IPS DF 6.9 (cell line): ENCODE data around the gene LNPEP.

Source experiments
- DNase-seq: peaks from one replicate; pipeline ENCODE4 v3.0.0-alpha.2; 2013; ENCODE audit warnings: low read depth, low spot score
- H3K27ac ChIP-seq: one replicate; pipeline ENCODE4 v1.5.1; 2013; ENCODE audit warnings: low read length, control low read depth
- H3K27me3 ChIP-seq: 2 replicates; pipeline ENCODE4 v1.6.1; 2013; ENCODE audit warnings: mild to moderate bottlenecking, low read length; ENCODE audit not compliant: control insufficient read depth, insufficient read depth
- H3K36me3 ChIP-seq: 2 replicates; pipeline ENCODE4 v1.6.1; 2013; ENCODE audit warnings: low read length; ENCODE audit not compliant: control insufficient read depth, insufficient read depth
- H3K4me1 ChIP-seq: 2 replicates; pipeline ENCODE4 v1.6.1; 2013; ENCODE audit warnings: low read length; ENCODE audit not compliant: control insufficient read depth, insufficient read depth
- H3K4me3 ChIP-seq: 2 replicates; pipeline ENCODE4 v1.5.1; 2013; ENCODE audit warnings: mild to moderate bottlenecking, low read length
- H3K9me3 ChIP-seq: 2 replicates; pipeline ENCODE4 v1.6.1; 2013; ENCODE audit warnings: low read length, inconsistent platforms; ENCODE audit not compliant: control insufficient read depth, insufficient read depth
- WGBS: extraction: QIAGEN DNeasy Blood & Tissue Kit; methylation state at CpG from one replicate; pipeline ENCODE4 v1.1.7; 2013; ENCODE audit warnings: mixed read lengths, missing lambda C conversion rate; ENCODE audit not compliant: insufficient read length, insufficient coverage; 5-methylcytosine and 5-hydroxymethylcytosine counted together

LNPEP gene

GRCh38 chr5:97046270-97046982 lies 110.5 kb downstream of the LNPEP start:
- Histone ChIP-seq H3K4me3 (no peak overlapping the region), H3K36me3 (no peaks in the 10 kb centered on the region), H3K9me3 (no peaks in the 10 kb centered on the region), H3K27me3 (no peaks in the 10 kb centered on the region), H3K27ac (no peak overlapping the region), H3K4me1 (peaks cover 2% of the 10 kb centered on the region; the same call in 1 of the 2 replicates)
- DNase-seq = no peak
- no CpG with 5 or more reads among the region's 7 CpGs for WGBS

- Histone ChIP-seq H3K4me3 (no peak overlapping the region), H3K36me3 (no peaks in the 10 kb centered on the region), H3K27me3 (no peaks in the 10 kb centered on the region), H3K9me3 (no peaks in the 10 kb centered on the region), H3K27ac (no peak overlapping the region), H3K4me1 (peaks cover 2% of the 10 kb centered on the region; the same call in 1 of the 2 replicates)
- DNase-seq = no peak
- no CpG with 5 or more reads among the region's 1 CpG for WGBS
These were observed 111.2 kb downstream of the LNPEP start for GRCh38 chr5:97047076-97047475.

- no CpG with 5 or more reads among the region's 7 CpGs for WGBS
- Histone ChIP-seq H3K27ac (no peak overlapping the region), H3K27me3 (no peaks in the 10 kb centered on the region), H3K36me3 (no peaks in the 10 kb centered on the region), H3K9me3 (no peaks in the 10 kb centered on the region), H3K4me3 (no peak overlapping the region), H3K4me1 (peaks cover 2% of the 10 kb centered on the region; the same call in 1 of the 2 replicates)
- no peak for DNase-seq
These were observed 113.3 kb downstream of the LNPEP start for GRCh38 chr5:97049175-97049574.

GRCh38 chr5:97056263-97056662 lies 120.4 kb downstream of the LNPEP start:
- H3K27me3 ChIP-seq = no peaks in the 10 kb centered on the region
- no peak overlapping the region for H3K27ac ChIP-seq
- WGBS = 100% methylated on average over 1 of the region's 1 CpG
- H3K4me3 ChIP-seq = no peak overlapping the region
- H3K36me3 ChIP-seq = no peaks in the 10 kb centered on the region
- H3K4me1 ChIP-seq = no peaks in the 10 kb centered on the region
- DNase-seq = no peak
- H3K9me3 ChIP-seq = no peaks in the 10 kb centered on the region

- H3K36me3 ChIP-seq = no peaks in the 10 kb centered on the region
- H3K27ac ChIP-seq = no peak overlapping the region
- no peaks in the 10 kb centered on the region for H3K27me3 ChIP-seq
- WGBS = no CpG with 5 or more reads among the region's 8 CpGs
- no peak for DNase-seq
- H3K9me3 ChIP-seq = no peaks in the 10 kb centered on the region
- H3K4me3 ChIP-seq = no peak overlapping the region
- no peaks in the 10 kb centered on the region for H3K4me1 ChIP-seq
These were observed 126.2 kb downstream of the LNPEP start for GRCh38 chr5:97062046-97062445.

GRCh38 chr5:97063251-97063650 lies 127.4 kb downstream of the LNPEP start:
- no peaks in the 10 kb centered on the region for H3K36me3 ChIP-seq
- no peak overlapping the region for H3K27ac ChIP-seq
- no CpG with 5 or more reads among the region's 1 CpG for WGBS
- H3K4me3 ChIP-seq = no peak overlapping the region
- H3K27me3 ChIP-seq = no peaks in the 10 kb centered on the region
- no peaks in the 10 kb centered on the region for H3K9me3 ChIP-seq
- H3K4me1 ChIP-seq = no peaks in the 10 kb centered on the region
- no peak for DNase-seq

GRCh38 chr5:97065475-97065874 lies 129.6 kb downstream of the LNPEP start:
- Histone ChIP-seq H3K4me3 (no peak overlapping the region), H3K4me1 (no peaks in the 10 kb centered on the region), H3K27me3 (no peaks in the 10 kb centered on the region), H3K36me3 (no peaks in the 10 kb centered on the region), H3K27ac (no peak overlapping the region), H3K9me3 (no peaks in the 10 kb centered on the region)
- no peak for DNase-seq
- no CpG with 5 or more reads among the region's 2 CpGs for WGBS

GRCh38 chr5:97067296-97067850 lies 131.5 kb downstream of the LNPEP start:
- H3K4me3 ChIP-seq = no peak overlapping the region
- H3K4me1 ChIP-seq = no peaks in the 10 kb centered on the region
- H3K36me3 ChIP-seq = no peaks in the 10 kb centered on the region
- no peak overlapping the region for H3K27ac ChIP-seq
- DNase-seq = no peak
- H3K27me3 ChIP-seq = no peaks in the 10 kb centered on the region
- H3K9me3 ChIP-seq = no peaks in the 10 kb centered on the region
- whole genome bisulfite sequencing = no CpG with 5 or more reads among the region's 4 CpGs

GRCh38 chr5:97070234-97070633 lies 134.4 kb downstream of the LNPEP start:
- H3K27ac ChIP-seq = no peak overlapping the region
- no peak overlapping the region for H3K4me3 ChIP-seq
- H3K27me3 ChIP-seq = no peaks in the 10 kb centered on the region
- no peaks in the 10 kb centered on the region for H3K36me3 ChIP-seq
- no peak for DNase-seq
- no peaks in the 10 kb centered on the region for H3K9me3 ChIP-seq
- H3K4me1 ChIP-seq = 0 out of 2 replicates have a peak, but pooled peaks cover 1% of the 10 kb centered on the region

- DNase-seq = no peak
- Histone ChIP-seq H3K27ac (no peak overlapping the region), H3K27me3 (no peaks in the 10 kb centered on the region), H3K4me1 (0 out of 2 replicates have a peak, but pooled peaks cover 1% of the 10 kb centered on the region), H3K9me3 (no peaks in the 10 kb centered on the region), H3K4me3 (no peak overlapping the region), H3K36me3 (no peaks in the 10 kb centered on the region)
- WGBS = no CpG with 5 or more reads among the region's 8 CpGs
These were observed 135.2 kb downstream of the LNPEP start for GRCh38 chr5:97071101-97071500.

- Histone ChIP-seq H3K4me3 (no peak overlapping the region), H3K9me3 (no peaks in the 10 kb centered on the region), H3K36me3 (no peaks in the 10 kb centered on the region), H3K27ac (no peak overlapping the region), H3K4me1 (0 out of 2 replicates have a peak, but pooled peaks cover 1% of the 10 kb centered on the region), H3K27me3 (no peaks in the 10 kb centered on the region)
- no peak for DNase-seq
- no CpG with 5 or more reads among the region's 4 CpGs for WGBS
These were observed 136.1 kb downstream of the LNPEP start for GRCh38 chr5:97071993-97072392.
